AG09309 (cell line): ENCODE results near the gene CLECL1.

ENCODE experiments used
- DNase-seq: peaks from one replicate; pipeline ENCODE4 v3.0.0-alpha.2; 2010; ENCODE audit warnings: low read depth
- H3K4me3 ChIP-seq: 2 replicates; pipeline ENCODE4 v1.5.1; 2011; ENCODE audit warnings: mild to moderate bottlenecking, low read depth, low read length, moderate library complexity; ENCODE audit not compliant: control insufficient read depth
- TF ChIP-seq, protein P1 (sequence below): IDR thresholded peaks from 2 replicates; pipeline ENCODE4 v1.5.1; 2011; ENCODE audit warnings: mild to moderate bottlenecking, low read depth, low read length, inconsistent platforms; ENCODE audit not compliant: insufficient read depth, control insufficient read depth; ENCODE audit errors: missing control alignments

The CLECL1 gene

DNA sequence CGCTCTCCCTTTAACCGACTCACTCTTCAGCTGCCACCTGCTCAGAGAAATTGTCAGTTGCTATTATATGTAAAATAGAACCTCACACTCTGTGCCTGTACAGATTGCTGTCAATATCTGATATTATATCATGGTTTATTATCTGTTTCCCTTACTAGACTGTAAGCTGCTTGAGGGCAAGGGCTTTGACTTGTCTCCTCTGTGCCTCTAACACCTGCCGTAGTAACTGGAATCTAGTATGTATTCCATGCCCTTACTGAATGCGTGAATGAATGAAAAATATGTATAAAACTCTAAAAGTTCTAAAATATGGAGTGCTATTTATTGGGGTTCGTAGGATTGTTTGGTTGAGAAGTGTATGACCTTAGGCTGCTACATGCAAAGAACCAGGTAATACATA lies 29.5 kb upstream of the CLECL1 start:
- DNase-seq: no peak
- H3K4me3 ChIP-seq: no peak overlapping the region
- TF ChIP-seq, protein P1, sequence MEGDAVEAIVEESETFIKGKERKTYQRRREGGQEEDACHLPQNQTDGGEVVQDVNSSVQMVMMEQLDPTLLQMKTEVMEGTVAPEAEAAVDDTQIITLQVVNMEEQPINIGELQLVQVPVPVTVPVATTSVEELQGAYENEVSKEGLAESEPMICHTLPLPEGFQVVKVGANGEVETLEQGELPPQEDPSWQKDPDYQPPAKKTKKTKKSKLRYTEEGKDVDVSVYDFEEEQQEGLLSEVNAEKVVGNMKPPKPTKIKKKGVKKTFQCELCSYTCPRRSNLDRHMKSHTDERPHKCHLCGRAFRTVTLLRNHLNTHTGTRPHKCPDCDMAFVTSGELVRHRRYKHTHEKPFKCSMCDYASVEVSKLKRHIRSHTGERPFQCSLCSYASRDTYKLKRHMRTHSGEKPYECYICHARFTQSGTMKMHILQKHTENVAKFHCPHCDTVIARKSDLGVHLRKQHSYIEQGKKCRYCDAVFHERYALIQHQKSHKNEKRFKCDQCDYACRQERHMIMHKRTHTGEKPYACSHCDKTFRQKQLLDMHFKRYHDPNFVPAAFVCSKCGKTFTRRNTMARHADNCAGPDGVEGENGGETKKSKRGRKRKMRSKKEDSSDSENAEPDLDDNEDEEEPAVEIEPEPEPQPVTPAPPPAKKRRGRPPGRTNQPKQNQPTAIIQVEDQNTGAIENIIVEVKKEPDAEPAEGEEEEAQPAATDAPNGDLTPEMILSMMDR: no peak

DNA sequence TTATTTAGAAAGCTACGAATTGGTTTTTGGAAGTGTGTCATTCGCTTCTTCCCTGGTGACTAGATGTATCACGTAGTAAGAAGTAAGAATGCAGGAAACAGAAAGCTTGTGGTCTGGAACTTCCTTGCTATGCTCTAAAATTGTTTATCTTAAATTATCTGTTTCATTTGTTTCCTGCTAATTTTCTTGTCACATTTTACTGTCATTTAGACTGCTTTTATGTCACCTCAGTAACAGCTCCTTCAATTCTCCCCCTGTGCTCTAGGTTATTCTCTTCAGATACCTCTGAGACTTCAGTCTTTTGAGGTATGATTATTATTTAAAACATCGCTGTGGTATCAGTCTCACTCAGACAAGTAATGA lies 28.5 kb upstream of the CLECL1 start:
- H3K4me3 ChIP-seq: no peak overlapping the region
- TF ChIP-seq, protein P1: no peak
- no peak for DNase-seq

DNA sequence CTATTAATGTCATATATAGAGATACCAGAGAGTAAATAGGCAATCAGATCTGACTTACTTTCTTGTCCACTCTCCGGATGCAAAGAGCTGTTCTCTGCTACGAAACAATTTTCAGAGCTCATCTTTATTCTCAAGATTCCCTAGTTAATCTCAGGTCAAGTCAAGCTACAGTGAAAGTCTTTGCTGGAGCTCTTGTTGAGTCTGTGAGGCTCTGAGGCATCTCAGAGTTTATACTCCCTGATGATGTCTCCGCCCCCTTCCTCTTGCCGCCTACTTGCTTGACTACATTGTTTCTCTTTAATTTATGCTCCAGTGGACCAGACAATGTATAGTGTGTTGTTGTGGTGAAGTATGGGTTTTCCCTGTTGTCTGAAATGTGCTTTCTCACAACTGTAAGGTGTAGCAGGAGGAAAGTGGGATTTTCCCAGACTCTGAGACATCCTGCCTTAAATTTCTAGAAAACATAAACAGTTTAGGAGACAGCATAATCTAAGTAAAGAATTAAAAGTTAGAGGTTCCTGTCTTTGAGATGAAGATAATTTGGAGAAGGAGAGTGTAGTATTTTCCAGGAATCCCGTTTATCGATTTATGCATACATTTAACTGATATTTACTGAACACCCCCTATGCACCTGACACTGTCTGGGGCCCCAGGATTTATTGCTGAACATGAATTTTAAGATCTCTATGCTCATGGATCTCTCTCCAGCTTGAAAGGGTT lies 28.0 kb upstream of the CLECL1 start, which contains the start of gene CD69:
Gene CD69, minus strand, starts transcription at position 203 of the 720 bp plus-strand sequence. Its CDS starts 81 bp downstream, at position 122.
- H3K4me3 ChIP-seq: no peak within 1 kb of the TSS
- TF ChIP-seq, protein P1: no peak
- DNase-seq: no peak

DNA sequence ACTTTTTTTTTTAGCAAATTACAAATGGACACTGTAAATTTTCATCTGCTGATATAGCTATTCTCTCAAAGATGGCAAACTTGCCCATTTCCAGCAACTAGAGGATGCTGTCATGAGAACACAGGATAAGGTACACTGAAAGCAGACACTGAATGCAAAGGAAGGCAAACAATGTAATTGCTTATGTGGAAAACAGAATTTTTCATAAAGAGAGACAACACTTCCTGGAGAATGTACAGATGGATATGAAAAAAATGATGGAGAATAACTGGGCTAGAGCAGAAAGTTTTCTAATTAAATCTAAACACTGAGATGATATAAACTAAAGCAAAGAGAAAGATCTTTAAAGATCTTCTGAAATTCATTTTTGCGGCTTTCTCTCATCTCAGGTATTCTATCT lies 27.2 kb upstream of the CLECL1 start:
- no peak overlapping the region for H3K4me3 ChIP-seq
- TF ChIP-seq, protein P1: no peak
- DNase-seq: no peak

DNA sequence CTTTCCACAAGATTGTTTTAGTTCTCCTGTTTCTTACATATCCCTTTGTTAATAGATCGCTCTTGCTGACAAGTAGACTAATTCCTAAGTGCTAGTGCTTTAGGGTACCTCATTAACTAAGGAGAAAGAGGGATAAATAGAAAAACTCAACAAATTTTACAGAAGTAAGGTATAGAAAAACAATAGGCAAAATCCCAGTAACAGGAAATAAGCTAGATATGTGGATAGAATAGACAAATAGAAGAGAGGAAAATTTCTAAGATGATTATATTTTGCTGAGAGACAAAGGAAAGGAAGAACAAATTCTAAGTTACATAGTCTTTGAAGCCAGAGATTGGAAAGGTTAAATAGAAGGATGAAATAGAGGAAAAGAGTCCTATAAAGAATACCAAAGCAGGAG lies 26.8 kb upstream of the CLECL1 start:
- DNase-seq: no peak
- TF ChIP-seq, protein P1: no peak
- H3K4me3 ChIP-seq: no peak overlapping the region

DNA sequence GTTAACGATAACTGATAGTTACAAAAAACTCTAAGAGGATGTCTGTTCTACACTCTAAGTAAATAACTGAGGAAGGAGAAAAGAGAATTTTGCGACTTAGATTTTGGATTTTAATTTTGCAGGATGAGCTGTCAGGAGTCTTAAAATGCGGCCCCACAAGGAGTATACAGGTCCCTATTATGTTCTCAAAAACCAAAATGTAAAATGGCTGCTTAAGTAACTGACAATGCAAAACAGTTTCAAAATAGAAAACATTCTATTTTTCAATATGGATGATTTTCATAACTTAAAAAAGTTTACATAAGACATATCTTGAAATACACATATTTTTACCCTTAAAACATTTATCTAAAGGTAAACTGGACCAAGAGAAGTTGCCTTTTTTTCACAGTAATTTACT lies 25.2 kb upstream of the CLECL1 start:
- H3K4me3 ChIP-seq: no peak overlapping the region
- DNase-seq: no peak
- TF ChIP-seq, protein P1: no peak

DNA sequence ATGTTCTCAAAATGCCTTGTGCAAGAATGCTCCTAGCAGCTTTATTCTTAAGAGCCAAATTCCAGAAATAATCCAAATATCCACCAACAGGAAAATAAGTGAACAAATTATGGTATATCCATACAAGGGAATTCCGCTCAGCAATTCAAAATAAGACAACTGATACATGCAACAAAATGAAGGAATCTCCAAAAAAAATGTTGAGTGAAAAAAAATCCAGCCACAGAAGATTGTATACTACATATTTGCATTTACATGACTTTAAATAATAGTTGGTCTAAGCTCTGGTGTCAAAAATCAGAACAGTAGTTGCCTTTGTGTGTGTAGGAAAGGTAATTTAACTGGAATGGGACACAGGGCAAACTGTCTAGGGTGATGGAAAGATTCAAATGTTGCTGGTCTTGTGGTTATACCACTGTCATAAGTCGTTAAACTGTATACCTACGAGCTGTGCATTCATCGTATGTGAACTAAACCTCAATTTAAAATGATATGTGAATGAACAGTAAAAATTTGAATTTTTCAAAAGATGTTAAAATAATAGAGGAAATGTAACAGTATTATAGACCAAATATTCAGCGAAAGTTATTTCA lies 24.6 kb upstream of the CLECL1 start:
- TF ChIP-seq, protein P1: no peak
- no peak overlapping the region for H3K4me3 ChIP-seq
- DNase-seq: no peak
